IMR-90 (cell line): ENCODE data around the gene PRPSAP1.

Source experiments
- CHD1 ChIP-seq: IDR thresholded peaks from 2 replicates; pipeline ENCODE4 v1.6.1; 2012; ENCODE audit warnings: low read depth, low read length, improper control_type of control experiment
- CTCF ChIP-seq: conservative IDR thresholded peaks from 2 replicates; pipeline ENCODE4 v1.5.1; 2012; ENCODE audit warnings: mild to moderate bottlenecking, low read depth, low read length, improper control_type of control experiment
- MAZ ChIP-seq: IDR thresholded peaks from 2 replicates; pipeline ENCODE4 v1.6.1; 2012; ENCODE audit warnings: low read depth, mild to moderate bottlenecking, low read length, improper control_type of control experiment, moderate library complexity, borderline replicate concordance
- SMC3 ChIP-seq: fragments of 150-350 bp; IDR thresholded peaks from 2 replicates; pipeline ENCODE4 v1.6.1; 2016; ENCODE audit warnings: low read depth, mild to moderate bottlenecking, antibody characterized with exemption, low read length, moderate library complexity

GRCh38 chr17:76307299-76307965 lies 46.3 kb downstream of the PRPSAP1 start:
- no peak for TF ChIP-seq SMC3
- TF ChIP-seq CHD1: no peak
- no peak for TF ChIP-seq MAZ
- no peak for TF ChIP-seq CTCF
